ENCODE measurements around the gene WDFY2. TPM values are rescaled to one million over a fixed set of nuclear protein-coding genes. Genes with fewer than 3 reads are reported as not detected.

Gene WDFY2
- total and polyA plus RNA-seq, 2 experiments from 2014 or later = 11.4 to 24.0 TPM

DNA sequence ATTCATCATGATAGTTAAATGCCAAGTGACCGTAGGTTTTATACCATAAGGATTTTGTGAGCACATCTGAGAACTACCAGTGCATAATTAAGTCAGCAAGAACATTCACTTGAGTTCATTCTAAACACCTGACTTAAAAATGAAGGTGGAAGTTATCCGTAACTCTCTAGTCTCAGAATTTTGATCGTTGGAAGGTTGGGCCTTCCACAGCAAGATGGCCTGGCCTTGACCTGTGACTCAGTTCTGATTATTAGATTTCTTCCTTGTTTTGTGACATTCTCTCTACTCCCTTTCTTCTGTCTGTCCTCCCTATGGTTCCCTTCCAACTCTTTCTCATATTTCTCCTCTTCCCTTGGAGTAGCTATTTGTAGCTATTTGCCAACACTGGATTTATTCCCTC, 20.0 kb upstream of the WDFY2 start (continued):
- no peak for TF ChIP-seq REST (IDR thresholded peaks at IDR 0.05; ENCODE audit: unreplicated experiment)
- TF ChIP-seq, protein P1, sequence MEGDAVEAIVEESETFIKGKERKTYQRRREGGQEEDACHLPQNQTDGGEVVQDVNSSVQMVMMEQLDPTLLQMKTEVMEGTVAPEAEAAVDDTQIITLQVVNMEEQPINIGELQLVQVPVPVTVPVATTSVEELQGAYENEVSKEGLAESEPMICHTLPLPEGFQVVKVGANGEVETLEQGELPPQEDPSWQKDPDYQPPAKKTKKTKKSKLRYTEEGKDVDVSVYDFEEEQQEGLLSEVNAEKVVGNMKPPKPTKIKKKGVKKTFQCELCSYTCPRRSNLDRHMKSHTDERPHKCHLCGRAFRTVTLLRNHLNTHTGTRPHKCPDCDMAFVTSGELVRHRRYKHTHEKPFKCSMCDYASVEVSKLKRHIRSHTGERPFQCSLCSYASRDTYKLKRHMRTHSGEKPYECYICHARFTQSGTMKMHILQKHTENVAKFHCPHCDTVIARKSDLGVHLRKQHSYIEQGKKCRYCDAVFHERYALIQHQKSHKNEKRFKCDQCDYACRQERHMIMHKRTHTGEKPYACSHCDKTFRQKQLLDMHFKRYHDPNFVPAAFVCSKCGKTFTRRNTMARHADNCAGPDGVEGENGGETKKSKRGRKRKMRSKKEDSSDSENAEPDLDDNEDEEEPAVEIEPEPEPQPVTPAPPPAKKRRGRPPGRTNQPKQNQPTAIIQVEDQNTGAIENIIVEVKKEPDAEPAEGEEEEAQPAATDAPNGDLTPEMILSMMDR (conservative IDR thresholded peaks at IDR 0.05; ENCODE audit: low read depth in 2 of 2) = no peak
- no peak for TF ChIP-seq STAT1 (IDR thresholded peaks at IDR 0.05; ENCODE audit: unreplicated experiment)
- no peak for TF ChIP-seq JUNB (IDR thresholded peaks at IDR 0.05; ENCODE audit: unreplicated experiment)
- no peak for TF ChIP-seq EZH2phosphoT487 (IDR thresholded peaks at IDR 0.05; ENCODE audit: unreplicated experiment)

DNA sequence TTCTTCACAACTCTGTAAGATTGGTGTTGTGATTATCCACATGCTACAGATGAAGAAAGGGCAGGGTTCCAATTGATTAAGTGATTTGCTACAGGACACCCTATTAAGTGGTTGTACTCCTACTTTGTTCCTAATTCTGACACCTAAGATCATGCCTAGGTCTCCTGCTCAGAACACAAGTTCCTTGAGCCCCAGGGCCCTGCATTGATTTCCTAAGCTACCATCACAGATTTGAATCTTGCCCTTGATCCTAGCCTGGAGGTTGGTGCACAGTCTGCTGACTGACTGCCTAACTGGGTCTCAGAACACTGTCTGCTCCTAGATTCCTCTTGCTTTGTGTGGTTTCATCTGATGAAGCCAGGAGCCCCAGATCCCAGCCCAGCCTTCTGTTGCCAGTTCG, 19.6 kb upstream of the WDFY2 start:
- peaks cover 30% of the 10 kb centered on the region for H3K9me3 Mint-ChIP-seq
- Histone ChIP-seq H3K27me3 (ENCODE audit: insufficient read depth) (no peaks in the 10 kb centered on the region), H3K4me1 (ENCODE audit: insufficient read depth) (no peaks in the 10 kb centered on the region), H3K9me2 (ENCODE audit: insufficient read depth) (0 out of 2 replicates have a peak, but pooled peaks cover 11% of the 10 kb centered on the region), H3K27ac (ENCODE audit: low read depth) (no peak overlapping the region), H2AFZ (peak overlapping the region; percentile 24; the same call in 1 of the 2 replicates), H3K36me3 (ENCODE audit: insufficient read depth) (no peaks in the 10 kb centered on the region; the same call in 1 of the 2 replicates), H3K4me2 (no peak overlapping the region), H3K4me3 (no peak overlapping the region), H3K79me2 (replicated peaks; ENCODE audit: insufficient read depth) (no peaks in the 10 kb centered on the region), H4K20me1 (replicated peaks; ENCODE audit: insufficient read depth) (no peaks in the 10 kb centered on the region), H3F3A (replicated peaks; ENCODE audit: low read depth) (no peaks in the 10 kb centered on the region)
- H3K27me3 Mint-ChIP-seq (ENCODE audit: insufficient read depth, low read depth, poor library complexity) = peaks cover 4% of the 10 kb centered on the region
- peaks cover 18% of the 10 kb centered on the region; the same call in 2 of the 3 replicates for H3K36me3 Mint-ChIP-seq (ENCODE audit: low read depth)
- H3K4me3 Mint-ChIP-seq = no peak overlapping the region
- H3K4me1 Mint-ChIP-seq = no peaks in the 10 kb centered on the region
- ATAC-seq (no peak), DNase-seq (ENCODE audit: low spot score) (no peak)
- H3K27ac Mint-ChIP-seq = no peak overlapping the region
- TF ChIP-seq CREB1 (CRISPR knock-in tag; IDR thresholded peaks at IDR 0.05; ENCODE audit: low read depth) = no peak
- no peak for TF ChIP-seq EZH2phosphoT487 (IDR thresholded peaks at IDR 0.05; ENCODE audit: unreplicated experiment)
- TF ChIP-seq STAT1 (IDR thresholded peaks at IDR 0.05; ENCODE audit: unreplicated experiment) = no peak
- no peak for TF ChIP-seq REST (IDR thresholded peaks at IDR 0.05; ENCODE audit: unreplicated experiment)
- TF ChIP-seq, protein P1 (conservative IDR thresholded peaks at IDR 0.05; ENCODE audit: low read depth in 2 of 2) = no peak
- TF ChIP-seq NANOG (IDR thresholded peaks at IDR 0.05; ENCODE audit: borderline replicate concordance) = no peak
- no peak for TF ChIP-seq POLR2AphosphoS5 (IDR thresholded peaks at IDR 0.05; ENCODE audit: low read depth)
- no peak for TF ChIP-seq JUNB (IDR thresholded peaks at IDR 0.05; ENCODE audit: unreplicated experiment)
